Astrocyte of the spinal cord (primary cell): ENCODE results near the gene ZNF445.
A peak's percentile ranks its signal among the peaks of the same experiment; 100 is the strongest.
"Not testable (repeated sequence)": the region's sequence is repeated elsewhere in the genome, so short reads cannot be mapped to it uniquely, and the experiment has no call there.

Experiments used
- DNase-seq: peaks from one replicate; pipeline ENCODE4 v3.0.0; 2011; ENCODE audit warnings: low read depth, low spot score
- H3K4me3 ChIP-seq: 2 replicates; pipeline ENCODE4 v1.5.1; 2011; ENCODE audit warnings: low read depth, mild to moderate bottlenecking, low read length, moderate library complexity
- CTCF ChIP-seq: IDR thresholded peaks from 2 replicates; pipeline ENCODE4 v1.5.1; 2012; ENCODE audit warnings: low read depth, mild to moderate bottlenecking, low read length, inconsistent platforms
- in situ Hi-C: cut with HindIII; loops from 2 replicates; pipeline ENCODE4 v1.10.0; 2017; ENCODE audit warnings: low sequenced_read_pairs

The ZNF445 gene

GRCh38 chr3:44513513-44513912 lies 36.0 kb upstream of the ZNF445 start:
- TF ChIP-seq CTCF, result no peak
- no peak for DNase-seq
- H3K4me3 ChIP-seq, result no peak overlapping the region
- in situ Hi-C loops, result no loop called here

- in situ Hi-C loops, result no loop called here
- DNase-seq, result no peak
- H3K4me3 ChIP-seq, result peak overlapping the region; percentile 68
- no peak for TF ChIP-seq CTCF
Observed at GRCh38 chr3:44511238-44511566, 33.7 kb upstream of the ZNF445 start.

- TF ChIP-seq CTCF, result no peak
- peak; percentile 29 for DNase-seq
- in situ Hi-C loops, result no loop called here
- peak overlapping the region; percentile 68 for H3K4me3 ChIP-seq
Observed at GRCh38 chr3:44510000-44510368, 32.5 kb upstream of the ZNF445 start.

GRCh38 chr3:44509393-44509921 lies 32.0 kb upstream of the ZNF445 start:
- in situ Hi-C loops, result no loop called here
- TF ChIP-seq CTCF, result no peak
- DNase-seq, result no peak

GRCh38 chr3:44506961-44507360 lies 29.5 kb upstream of the ZNF445 start:
- TF ChIP-seq CTCF, result no peak
- in situ Hi-C loops, result no loop called here
- no peak for DNase-seq
- H3K4me3 ChIP-seq, result no peak overlapping the region

More at GRCh38 chr3:44509393-44509921, 32.0 kb upstream of the ZNF445 start:
- H3K4me3 ChIP-seq, result peak overlapping the region; percentile 68

GRCh38 chr3:44506556-44506955 lies 29.1 kb upstream of the ZNF445 start:
- in situ Hi-C loops, result no loop called here
- no peak for DNase-seq
- H3K4me3 ChIP-seq, result no peak overlapping the region
- no peak for TF ChIP-seq CTCF

GRCh38 chr3:44504566-44504965 lies 27.1 kb upstream of the ZNF445 start:
- no peak for DNase-seq
- H3K4me3 ChIP-seq, result no peak overlapping the region
- in situ Hi-C loops, result no loop called here
- TF ChIP-seq CTCF, result no peak

- H3K4me3 ChIP-seq, in situ Hi-C loops, DNase-seq: not testable (repeated sequence)
Observed at GRCh38 chr3:44503178-44503577, 25.7 kb upstream of the ZNF445 start.
